CD4-positive, alpha-beta T cell treated with Interleukin-21 for 1 hour (primary cell): Measurements from ENCODE around the gene ADCY7.

Experiments used
- DNase-seq: peaks from one replicate; pipeline ENCODE4 v3.0.0-alpha.2; 2020

The ADCY7 gene

DNA sequence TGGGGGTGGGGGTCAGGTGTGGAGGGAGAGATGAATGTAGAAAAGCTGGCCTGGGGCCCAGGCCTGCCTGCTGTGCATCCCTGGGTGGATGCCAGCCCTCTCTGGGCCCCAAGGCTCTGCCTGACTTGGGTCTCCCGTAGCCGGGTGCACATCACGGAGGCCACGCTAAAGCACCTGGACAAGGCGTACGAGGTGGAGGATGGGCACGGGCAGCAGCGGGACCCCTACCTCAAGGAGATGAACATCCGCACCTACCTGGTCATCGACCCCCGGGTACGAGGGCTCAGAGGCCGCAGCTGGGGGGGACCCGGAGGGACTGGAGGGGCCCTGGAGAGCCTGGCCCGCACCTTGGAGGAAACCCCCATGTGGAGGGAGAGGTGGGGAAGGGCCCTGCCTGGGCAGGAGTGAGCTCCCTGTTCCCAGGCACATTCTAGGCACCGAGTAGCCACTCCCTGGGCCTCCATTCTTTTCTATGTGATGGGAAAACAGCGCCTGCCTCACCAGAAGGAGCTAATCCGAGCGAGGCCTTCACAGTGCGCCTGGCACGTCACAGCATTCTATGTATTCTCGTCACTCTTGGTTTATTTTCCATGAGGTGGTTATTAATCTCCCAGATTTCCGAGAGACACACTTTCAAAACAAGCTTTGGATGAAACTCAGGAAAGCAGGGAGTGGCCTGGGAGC lies 34.7 kb downstream of the ADCY7 start:
- no peak for DNase-seq

DNA sequence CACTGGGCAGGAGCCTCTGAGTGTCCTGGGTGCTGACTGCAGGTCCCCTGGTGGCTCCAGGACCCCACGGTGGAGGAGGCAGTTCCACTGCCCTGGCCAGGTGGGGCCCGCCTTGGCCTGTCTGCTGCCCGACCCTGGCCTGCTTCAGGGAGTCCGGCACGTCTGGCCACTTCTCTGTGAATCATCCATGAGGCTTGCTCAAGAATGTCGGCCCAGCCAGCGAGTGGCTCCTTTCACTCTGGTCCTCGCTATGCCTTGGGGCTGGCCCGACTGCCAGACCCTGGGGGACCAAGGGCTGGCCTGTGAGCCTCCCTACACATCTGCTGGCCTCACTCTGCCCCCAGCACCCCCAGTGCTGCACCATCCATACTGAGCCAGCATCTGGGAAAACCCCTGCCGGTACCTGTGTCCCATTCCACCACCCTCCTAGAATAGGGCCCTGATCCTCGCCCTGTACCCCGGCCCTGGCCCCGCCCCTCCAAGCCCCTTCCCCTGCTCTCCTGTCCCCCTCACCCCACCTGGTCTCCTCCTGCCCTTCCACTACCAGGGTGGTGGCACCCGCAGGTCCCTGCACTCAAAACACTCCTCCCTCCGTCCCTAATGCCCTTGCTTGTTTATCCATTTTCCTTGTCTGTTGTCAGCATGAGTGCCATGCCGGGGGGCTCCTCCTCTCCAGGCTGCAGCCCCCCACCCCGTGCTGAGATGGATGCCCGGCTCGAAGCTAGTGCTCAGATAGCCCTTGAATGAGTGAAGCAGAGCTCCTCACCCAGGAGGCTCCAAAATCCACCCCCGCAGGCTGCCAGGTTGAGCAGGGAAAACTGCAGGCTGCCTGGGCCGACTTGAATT lies 35.5 kb downstream of the ADCY7 start:
- no peak for DNase-seq

DNA sequence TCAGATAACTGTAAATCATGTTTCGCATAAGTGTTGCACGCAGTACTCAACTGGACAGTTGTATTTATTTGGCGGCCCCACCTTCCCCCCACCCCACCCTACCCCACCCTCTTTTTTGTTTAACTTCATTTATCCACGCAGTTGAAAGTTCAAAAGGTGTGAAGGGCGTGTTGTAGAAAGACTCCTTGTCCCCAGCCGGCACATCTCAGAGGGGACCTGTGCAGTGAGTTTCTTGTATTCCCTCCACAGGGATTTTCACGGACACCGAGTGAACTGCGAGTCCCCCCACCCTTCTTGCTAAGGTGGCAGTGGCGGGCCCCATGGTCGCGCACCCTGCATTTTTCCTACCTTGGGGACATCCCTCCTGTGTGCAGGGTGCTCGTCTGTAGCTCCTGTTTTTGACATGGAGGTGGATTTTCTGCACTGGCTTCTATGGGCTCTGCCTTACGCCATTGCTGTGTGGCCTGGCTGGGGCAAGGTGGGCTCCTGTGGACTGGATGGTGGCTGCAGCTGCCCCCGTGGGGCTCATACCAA lies 36.2 kb downstream of the ADCY7 start:
- no peak for DNase-seq

DNA sequence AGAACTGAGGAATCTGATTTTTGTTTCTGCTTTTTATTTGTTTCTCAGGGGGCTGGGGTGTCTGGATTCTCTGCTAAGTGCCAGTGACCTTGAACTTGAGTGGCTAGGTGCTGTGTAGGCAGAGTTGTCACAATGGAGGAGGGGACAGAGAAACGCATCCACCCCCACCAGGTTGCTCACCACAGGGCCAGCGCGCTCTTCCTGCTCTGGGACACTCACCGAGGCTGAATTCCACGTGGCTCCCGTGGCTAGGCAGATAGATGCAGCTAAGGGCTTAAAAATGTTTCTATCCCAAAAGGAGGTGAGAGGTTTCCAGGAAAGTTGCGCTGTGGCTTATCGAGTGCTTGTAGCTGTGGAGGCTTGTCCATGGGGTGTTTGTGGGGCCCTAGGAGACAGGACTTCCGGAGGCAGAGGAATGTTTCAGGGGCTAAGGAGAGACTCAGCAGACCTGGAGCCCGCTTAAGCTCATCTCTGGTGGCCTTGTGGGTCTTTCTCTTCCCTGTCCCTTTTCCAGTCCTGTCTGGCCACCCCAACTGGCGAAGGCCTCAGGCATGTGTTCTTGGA lies 36.8 kb downstream of the ADCY7 start:
- no peak for DNase-seq

DNA sequence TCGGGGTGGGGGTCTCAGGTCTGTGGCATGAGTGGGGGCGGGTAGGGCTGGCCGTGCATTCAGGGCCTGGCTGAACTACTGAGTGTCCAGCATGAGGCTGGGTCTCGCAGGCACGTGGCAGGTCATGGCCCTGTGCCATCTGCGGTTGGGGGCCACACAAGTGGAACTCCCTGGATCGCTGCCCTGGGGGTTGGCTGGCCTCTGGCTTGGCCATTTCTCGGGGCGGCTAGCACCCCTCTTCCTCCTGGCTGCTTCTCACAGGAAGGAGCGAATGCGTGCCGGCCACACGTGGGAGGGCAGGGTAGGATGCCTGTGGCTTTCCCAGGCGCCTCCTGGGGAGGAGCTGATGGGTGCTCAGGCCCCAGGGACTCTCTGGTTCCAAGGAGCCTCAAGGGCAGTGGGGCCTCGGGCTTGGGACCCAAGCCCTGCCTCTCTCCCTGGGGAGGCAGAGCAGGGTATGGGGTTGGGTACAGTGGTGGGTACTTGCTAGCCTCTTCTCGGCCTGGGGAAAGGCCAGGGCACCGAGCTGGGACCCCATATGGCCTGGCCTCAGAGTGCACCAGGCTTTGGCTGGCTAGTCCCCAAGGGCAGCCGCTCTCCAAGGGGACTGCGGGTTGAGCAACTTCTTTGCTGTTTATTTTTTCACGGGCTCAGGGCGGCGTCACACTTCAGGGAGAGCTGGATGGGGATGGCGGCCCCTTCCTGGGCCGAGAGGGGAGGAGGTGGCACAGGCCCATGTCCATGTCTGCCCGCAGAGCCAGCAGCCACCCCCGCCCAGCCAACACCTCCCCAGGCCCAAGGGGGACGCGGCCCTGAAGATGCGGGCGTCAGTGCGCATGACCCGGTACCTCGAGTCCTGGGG lies 37.5 kb downstream of the ADCY7 start:
- no peak for DNase-seq

DNA sequence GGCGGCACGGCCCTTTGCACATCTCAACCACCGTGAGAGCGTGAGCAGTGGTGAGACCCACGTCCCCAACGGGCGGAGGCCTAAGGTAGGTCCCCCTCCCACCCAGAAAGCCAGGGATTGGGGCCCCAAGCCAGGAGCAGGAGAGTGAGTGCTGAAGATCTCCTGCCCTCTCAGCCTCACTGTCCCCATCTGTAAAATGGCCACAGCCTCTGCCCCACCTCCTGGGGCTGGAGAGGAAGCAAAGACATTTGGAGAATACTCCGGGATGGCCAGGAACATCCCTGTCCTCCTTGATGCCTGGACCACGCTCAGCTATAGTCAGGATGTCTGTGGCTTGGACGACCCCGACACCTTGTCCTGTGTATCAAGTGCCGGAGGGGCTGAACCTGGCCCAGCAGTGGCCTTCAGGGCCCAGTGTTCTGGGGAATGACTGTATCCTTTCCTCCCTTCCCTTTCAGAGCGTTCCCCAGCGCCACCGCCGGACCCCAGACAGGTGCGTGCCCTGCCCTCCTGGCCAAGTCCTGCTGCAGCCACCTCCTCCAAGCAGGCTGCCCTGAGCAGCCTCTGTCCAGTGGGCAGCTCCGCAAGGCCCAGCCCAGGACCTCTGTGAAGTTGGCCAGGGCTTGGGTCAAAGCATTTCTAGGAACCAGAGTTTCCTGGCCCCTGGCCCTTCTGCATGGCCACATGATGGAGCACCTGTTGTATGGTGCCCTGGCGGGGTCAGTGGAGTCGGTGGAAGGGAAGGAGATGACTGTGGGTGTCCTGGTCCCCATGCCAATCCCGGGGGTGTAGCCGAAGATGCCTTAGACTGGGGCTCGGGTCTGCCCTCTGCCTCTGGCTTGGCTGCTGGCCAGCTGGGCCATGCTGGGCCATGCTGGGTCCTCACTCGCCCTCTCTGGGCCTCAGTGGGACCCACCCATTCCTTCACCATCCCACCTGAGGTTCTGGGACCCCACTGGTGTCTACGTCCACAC lies 38.4 kb downstream of the ADCY7 start:
- DNase-seq = no peak

DNA sequence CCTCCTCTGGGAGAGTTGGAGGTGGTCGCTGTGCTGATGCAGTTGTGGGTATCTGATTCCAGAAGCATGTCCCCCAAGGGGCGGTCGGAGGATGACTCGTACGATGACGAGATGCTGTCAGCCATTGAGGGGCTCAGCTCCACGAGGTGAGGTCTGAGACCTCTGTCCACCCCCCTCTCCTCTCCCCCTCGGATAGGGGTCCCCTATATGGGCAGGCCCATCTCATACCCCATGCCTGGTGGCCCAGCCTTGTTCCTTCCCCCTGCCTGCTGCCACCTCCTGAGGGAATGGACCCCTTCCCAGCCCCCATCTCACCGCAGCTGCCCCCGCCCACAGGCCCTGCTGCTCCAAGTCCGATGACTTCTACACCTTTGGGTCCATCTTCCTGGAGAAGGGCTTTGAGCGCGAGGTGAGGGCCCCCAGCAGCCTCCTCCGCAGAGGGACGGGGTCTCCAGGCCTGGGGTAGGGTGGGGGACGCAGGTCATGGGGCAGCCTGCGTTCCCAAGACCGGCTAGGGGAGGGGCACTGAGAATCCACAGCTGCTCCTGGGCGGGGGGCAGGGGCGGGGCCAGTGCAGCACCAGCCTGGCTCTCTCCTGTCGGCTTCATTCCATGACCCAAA lies 39.2 kb downstream of the ADCY7 start:
- DNase-seq = no peak

DNA sequence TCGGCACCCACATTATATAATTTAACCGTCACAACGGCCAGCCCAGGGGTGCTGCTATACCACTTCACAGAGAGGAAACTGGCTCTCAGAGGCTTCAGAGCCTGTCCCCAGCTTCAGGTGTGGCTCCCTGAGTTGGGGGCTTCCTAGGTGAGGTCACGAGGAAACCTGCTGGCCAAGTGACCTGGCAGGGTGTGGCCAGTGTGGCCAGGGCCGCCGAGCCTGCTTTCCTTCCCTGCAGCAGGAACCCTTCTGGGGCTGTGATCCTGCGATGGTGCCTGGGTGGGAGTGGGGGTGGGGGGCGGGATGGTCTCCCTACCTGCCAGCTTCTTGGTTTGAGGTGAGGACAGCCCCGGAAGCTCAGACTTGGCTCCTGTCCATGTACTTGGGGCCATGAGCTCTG lies 39.9 kb downstream of the ADCY7 start:
- no peak for DNase-seq

DNA sequence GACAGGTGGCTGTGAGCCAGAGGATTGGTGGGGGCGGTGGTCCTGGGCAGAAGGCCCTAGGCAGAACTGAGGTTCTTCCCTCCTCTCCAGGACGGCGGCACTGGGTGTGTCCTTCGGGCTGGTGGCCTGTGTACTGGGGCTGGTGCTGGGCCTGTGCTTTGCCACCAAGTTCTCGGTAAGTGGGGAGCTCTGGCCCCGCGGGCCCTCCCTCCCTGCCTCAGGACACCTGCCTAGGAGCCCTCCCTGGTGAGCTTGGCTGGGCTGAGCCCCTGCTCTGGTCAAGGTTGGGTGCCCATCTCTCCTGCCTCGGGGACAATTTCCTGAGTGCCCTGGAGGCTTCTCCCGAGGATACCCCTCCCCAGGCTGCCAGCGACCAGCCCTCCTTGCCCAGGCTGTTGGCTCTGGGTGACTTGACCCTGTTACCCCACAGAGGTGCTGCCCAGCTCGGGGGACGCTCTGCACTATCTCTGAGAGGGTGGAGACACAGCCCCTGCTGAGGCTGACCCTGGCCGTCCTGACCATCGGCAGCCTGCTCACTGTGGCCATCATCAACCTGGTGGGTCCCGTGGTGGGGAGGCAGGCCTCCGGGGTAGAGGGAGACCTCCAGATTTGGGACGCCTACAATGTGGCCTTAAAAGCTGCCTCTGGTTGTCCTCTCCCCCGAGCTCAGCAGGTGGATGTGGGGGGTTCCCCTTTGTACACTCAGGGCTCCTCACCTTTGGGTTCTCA lies 42.0 kb downstream of the ADCY7 start:
- no peak for DNase-seq

DNA sequence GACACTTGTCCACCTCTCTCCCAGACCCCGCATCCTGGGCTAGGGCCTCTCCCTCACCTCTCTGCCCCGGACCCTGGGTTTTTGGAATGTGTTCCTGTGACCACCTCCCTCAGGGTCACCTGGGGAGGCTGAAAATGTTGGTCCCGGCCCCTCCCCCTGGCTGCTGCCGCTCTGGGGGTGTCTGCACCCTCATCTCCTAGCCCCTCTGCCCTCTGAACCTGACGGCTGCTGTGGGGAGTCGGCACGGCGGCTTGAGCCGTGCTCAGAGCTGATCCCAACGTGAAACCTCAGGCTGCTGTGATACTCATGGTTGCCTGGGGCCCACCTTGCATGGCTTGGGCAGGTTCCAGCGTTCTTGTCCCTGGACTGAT lies 42.8 kb downstream of the ADCY7 start:
- DNase-seq = no peak

DNA sequence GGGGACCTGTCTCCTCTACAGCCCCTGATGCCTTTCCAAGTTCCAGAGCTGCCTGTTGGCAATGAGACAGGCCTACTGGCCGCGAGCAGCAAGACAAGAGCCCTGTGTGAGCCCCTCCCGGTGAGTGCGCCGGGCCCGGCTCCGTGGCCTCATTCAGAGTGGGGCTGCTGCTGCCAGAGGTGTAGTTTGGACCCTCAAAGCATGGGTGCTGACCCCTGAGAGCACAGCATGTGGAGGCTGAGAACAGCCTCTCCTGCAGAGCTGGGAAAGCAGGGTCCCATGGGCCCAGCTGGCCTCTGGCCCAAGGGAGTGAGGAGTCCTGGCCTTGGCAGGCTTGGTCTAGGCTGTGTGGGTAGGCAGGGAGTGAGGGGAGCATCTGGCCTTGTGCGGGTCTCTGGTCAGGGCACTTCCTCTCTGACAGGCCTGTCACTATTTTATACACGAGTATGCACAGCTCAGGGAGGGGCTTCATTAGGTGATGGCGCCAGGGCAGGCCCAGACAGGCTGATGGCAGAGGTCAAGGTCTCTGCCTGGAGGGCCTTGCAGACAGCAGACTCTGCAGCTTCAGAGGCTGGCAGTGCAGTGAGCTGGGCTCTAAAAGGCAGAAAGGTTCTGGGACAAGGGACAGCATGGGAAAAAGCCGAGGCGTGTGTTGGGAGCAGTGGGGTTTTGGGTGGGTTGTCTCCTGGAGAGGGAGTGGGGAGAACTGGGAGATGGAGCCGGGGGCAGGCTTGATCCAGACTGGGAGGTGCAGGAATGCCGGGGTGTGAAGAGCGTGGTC lies 43.4 kb downstream of the ADCY7 start:
- no peak for DNase-seq

DNA sequence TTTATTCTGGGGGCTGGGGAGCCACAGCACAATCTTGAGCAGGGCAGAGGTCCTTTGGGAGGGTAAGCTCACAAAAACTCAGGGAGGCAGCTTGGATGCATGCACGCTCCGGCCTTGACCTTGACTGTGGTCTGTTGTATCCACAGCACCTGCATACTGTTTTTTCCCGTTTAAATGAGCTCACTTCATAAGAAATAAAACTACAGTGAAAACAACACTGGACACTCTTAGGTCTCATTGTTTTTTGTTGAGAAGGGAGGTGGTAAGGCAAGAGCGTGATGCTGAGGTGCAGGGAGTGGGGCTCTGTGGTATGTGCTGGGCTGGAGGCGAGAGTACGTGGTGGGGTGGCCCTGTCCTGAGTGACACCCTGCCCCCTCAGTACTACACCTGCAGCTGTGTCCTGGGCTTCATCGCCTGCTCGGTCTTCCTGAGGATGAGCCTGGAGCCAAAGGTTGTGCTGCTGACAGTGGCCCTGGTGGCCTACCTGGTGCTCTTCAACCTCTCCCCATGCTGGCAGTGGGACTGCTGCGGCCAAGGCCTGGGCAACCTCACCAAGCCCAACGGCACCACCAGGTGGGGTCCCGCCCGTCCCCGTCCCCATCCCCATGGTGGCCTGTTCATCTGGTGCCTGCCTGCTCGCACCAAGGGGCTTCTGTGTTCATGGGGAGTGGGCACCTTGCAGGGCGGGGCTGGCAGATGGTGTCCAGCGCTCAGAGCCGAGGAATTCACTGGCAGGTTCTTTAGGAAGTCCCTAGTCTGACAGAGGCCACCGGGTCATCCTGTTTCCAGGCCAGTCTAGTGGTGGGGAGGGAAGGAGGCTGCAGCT lies 44.2 kb downstream of the ADCY7 start:
- no peak for DNase-seq

DNA sequence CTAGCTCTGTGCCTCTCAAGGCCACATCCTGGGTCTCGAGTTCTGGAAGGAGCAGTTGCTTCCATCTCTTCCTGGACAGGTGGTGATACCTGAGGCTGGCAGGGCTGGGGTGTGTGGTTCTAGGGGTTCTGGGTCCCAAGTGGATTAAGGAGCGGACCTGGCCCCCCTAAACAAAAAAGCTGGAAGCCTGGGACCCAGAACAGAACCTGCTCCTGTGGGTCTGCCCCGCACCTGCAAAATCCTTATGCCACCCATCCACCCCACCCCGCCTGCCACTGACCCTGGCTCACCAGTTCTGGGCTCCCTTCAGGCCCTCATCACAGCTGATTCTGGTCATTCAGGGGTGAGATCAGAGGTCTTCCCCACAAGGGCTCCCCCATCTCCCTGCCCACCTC lies 44.8 kb downstream of the ADCY7 start:
- DNase-seq = no peak

DNA sequence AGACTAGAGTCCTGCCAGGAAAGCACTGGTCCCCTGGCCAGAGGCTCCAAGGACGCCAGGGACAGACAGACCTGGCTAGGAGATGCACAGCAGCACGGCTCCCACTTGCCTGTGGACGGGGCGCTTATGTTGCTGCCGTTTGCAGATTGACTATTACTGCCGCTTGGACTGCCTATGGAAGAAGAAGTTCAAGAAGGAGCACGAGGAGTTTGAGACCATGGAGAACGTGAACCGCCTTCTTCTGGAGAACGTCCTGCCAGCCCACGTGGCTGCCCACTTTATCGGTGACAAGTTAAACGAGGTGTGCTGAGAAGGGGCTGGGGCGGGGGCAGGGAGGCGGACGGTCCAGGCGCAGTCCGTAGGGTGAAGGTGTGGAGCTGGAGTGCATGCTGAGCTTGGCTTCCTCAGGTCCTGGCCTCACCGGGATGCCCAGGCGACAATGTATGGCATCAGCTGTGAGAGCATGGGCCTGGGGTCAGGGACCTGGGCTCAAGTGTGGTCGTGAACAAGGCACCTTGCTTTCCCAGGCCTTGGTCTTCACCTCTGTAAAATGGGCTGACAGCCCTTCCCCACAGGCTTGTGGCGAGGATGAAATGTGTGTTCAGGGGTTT lies 45.6 kb downstream of the ADCY7 start:
- no peak for DNase-seq

DNA sequence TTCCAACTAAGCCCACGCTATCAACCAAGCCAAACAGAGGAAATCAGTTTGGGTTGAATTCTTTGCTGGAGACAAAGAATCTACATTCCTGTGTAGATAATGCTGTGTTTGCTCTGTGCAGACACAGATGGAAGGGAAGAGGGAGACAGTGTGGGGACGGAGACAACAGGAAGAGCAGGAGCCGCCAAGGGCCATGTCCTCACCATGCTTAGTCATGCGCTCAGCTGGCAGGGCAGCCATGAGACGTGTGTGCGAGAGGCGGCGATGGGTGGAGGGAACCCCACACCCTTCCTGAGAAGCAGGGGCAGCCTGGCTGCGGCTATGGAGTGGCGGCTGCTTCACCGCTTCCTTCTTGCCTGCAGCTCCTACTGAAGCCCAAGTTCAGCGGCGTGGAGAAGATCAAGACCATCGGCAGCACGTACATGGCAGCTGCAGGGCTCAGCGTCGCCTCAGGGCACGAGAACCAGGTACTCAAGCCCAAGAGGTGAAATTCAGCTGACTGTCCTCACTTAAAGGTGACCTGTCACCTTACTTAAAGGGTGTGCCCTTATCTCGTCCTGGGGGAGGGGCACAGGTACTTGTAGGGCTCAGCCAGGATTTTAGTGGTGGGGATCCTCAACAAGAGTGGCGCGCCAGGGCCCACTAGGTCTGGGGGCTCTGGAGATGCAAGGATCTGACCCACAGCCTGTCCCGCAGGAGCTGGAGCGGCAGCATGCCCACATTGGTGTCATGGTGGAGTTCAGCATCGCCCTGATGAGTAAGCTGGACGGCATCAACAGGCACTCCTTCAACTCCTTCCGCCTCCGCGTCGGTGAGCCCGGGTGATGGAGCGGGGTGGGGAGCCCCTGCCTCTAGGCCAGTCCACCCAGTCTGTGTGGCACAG lies 47.5 kb downstream of the ADCY7 start:
- DNase-seq = peak; percentile 28

DNA sequence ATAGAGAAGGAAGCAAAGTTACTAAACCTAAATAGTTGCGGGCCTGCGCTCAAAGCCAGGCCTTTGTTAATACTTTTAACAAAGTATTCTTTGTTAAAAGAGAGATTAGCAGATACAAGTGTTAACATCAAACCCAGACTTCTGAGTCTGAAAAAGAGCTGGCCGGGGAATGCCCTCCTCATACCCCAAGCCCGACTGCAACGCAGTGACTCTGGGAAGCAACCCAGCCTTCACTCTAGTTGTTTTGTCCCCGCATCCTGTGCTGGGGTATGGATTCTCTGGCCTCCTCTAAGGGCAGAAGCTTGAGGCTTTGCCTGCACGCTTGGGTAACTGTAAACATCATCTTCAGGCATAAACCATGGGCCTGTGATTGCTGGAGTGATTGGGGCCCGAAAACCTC lies 48.3 kb downstream of the ADCY7 start:
- DNase-seq = no peak

DNA sequence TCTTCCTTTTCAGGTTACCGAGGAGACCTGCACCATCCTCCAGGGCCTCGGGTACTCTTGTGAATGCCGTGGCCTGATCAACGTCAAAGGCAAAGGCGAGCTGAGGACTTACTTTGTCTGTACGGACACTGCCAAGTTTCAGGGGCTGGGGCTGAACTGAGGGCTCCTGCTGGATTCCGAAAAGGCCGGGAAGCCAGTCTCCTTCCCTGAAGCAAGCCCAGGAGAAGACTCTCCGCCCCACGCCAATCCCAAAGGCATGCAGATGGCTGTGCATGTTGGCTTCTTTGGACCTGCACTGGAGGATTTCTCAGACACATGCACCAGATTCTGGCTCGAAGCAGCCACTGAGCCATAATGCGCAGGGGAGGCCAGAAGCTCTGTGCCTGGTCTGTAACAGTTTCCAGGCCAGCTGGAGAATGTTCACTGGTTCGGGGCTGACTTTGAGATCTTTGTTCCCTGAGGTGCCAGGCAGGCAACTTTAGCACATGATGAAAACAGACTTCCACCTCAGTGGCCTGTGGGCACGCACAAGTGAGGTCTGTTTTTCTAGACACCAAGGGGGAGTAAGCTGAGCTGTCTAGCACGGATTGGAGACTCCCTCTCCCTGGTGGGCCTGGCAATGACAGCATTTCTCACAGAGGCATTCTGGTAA lies 49.1 kb downstream of the ADCY7 start:
- DNase-seq = no peak
